Measurements from ENCODE around the gene LDB1. TPM values are rescaled to one million over a fixed set of nuclear protein-coding genes. Genes with fewer than 3 reads are reported as not detected.

LDB1 gene
- total and polyA plus RNA-seq, 4 donors: 2.4 to 51.9 (median 10.3) TPM

- peak overlapping the region in 1 of 2 donors; percentile 80 for H3K9ac ChIP-seq (ENCODE audit: low read depth in 1 of 2, low read length in 2 of 2)
- H3K36me3 ChIP-seq (ENCODE audit: control insufficient read depth in 4 of 4, insufficient read depth in 3 of 4, low read depth in 1 of 4, low read length in 3 of 4): peaks cover 0 to 2% (median 0%) of the 10 kb centered on the region in 4 donors
- 86% methylated on average over 16 of the region's 16 CpGs for WGBS
- peak overlapping the region; percentile 79 to 97 (median 89) for H3K4me3 ChIP-seq (ENCODE audit: low read depth in 1 of 3, low read length in 3 of 3)
- no peak for DNase-seq (ENCODE audit: low spot score)
- no peak overlapping the region for H3K27ac ChIP-seq (ENCODE audit: low read depth in 1 of 2, low read length in 2 of 2)
- no peak for TF ChIP-seq REST (IDR thresholded peaks at IDR 0.05)
- TF ChIP-seq EGR1 (IDR thresholded peaks at IDR 0.05; ENCODE audit: low read depth in 2 of 2): no peak
- no peak for TF ChIP-seq RXRA (IDR thresholded peaks at IDR 0.05)
- no peak for TF ChIP-seq HNF4A (conservative IDR thresholded peaks at IDR 0.05)
- no peaks in the 10 kb centered on the region for H3K9me3 ChIP-seq (ENCODE audit: control insufficient read depth in 4 of 4, low read length in 3 of 4)
- H3K27me3 ChIP-seq (ENCODE audit: control insufficient read depth in 4 of 4, insufficient read depth in 4 of 4, low read length in 3 of 4): no peaks in the 10 kb centered on the region
- H3K4me1 ChIP-seq (ENCODE audit: control insufficient read depth in 4 of 4, insufficient read depth in 4 of 4, low read length in 3 of 4): peaks cover 11 to 22% (median 15%) of the 10 kb centered on the region in 4 donors
These were observed 53.6 kb downstream of the LDB1 start for GRCh38 chr10:102066399-102067088.

GRCh38 chr10:102065561-102066398, 54.4 kb downstream of the LDB1 start:
- WGBS: 7% methylated on average over 63 of the region's 63 CpGs
- no peak for TF ChIP-seq MAX (IDR thresholded peaks at IDR 0.05)
- TF ChIP-seq GABPA (IDR thresholded peaks at IDR 0.05 in 1 of 2, conservative IDR thresholded peaks at IDR 0.05 in 1 of 2): no peak

GRCh38 chr10:102064868-102065560, 55.2 kb downstream of the LDB1 start, which contains the start of gene HPS6:
HPS6 (plus strand) TSS chr10:102065349; CDS start chr10:102065475, 126 bp downstream.
- Histone ChIP-seq H3K27me3 (ENCODE audit: control insufficient read depth in 4 of 4, insufficient read depth in 4 of 4, low read length in 3 of 4) (no peaks in the 10 kb centered on the region), H3K9me3 (ENCODE audit: control insufficient read depth in 4 of 4, low read length in 3 of 4) (no peaks in the 10 kb centered on the region), H3K4me1 (ENCODE audit: control insufficient read depth in 4 of 4, insufficient read depth in 4 of 4, low read length in 3 of 4) (peaks cover 11 to 22% (median 15%) of the 10 kb centered on the region in 4 donors), H3K4me3 (ENCODE audit: low read depth in 1 of 3, low read length in 3 of 3) (peak within 1 kb of the TSS; percentile 79 to 97 (median 89)), H3K36me3 (ENCODE audit: control insufficient read depth in 4 of 4, insufficient read depth in 3 of 4, low read depth in 1 of 4, low read length in 3 of 4) (peaks cover 0 to 2% (median 0%) of the 10 kb centered on the region in 4 donors), H3K9ac (ENCODE audit: low read depth in 1 of 2, low read length in 2 of 2) (peak within 1 kb of the TSS in 1 of 2 donors; percentile 80), H3K27ac (ENCODE audit: low read depth in 1 of 2, low read length in 2 of 2) (peak within 1 kb of the TSS; percentile 65 to 80)
- peak; percentile 88 for DNase-seq (ENCODE audit: low spot score)
- WGBS: 3% methylated on average over 61 of the region's 61 CpGs
- TF ChIP-seq CTCF (IDR thresholded peaks at IDR 0.05; ENCODE audit: low read depth, low read length, missing input control) (no peak), FOXA2 (IDR thresholded peaks at IDR 0.05) (no peak), MAX (IDR thresholded peaks at IDR 0.05) (peak; percentile 31), SP1 (IDR thresholded peaks at IDR 0.05) (peak; percentile 7), GABPA (IDR thresholded peaks at IDR 0.05 in 1 of 2, conservative IDR thresholded peaks at IDR 0.05 in 1 of 2) (peak in 1 of 2 donors; percentile 73), YY1 (IDR thresholded peaks at IDR 0.05) (peak; percentile 52), HNF4G (IDR thresholded peaks at IDR 0.05) (no peak), REST (IDR thresholded peaks at IDR 0.05) (peak; percentile 65), RAD21 (IDR thresholded peaks at IDR 0.05) (peak in 1 of 2 donors; percentile 6), HNF4A (conservative IDR thresholded peaks at IDR 0.05) (no peak), JUND (IDR thresholded peaks at IDR 0.05) (no peak), EGR1 (IDR thresholded peaks at IDR 0.05; ENCODE audit: low read depth in 2 of 2) (no peak)

More at GRCh38 chr10:102065561-102066398, 54.4 kb downstream of the LDB1 start:
- peak; percentile 47 for DNase-seq (ENCODE audit: low spot score)
- Histone ChIP-seq H3K9ac (ENCODE audit: low read depth in 1 of 2, low read length in 2 of 2) (peak overlapping the region in 1 of 2 donors; percentile 80), H3K27ac (ENCODE audit: low read depth in 1 of 2, low read length in 2 of 2) (peak overlapping the region; percentile 65 to 80), H3K27me3 (ENCODE audit: control insufficient read depth in 4 of 4, insufficient read depth in 4 of 4, low read length in 3 of 4) (no peaks in the 10 kb centered on the region), H3K36me3 (ENCODE audit: control insufficient read depth in 4 of 4, insufficient read depth in 3 of 4, low read depth in 1 of 4, low read length in 3 of 4) (peaks cover 0 to 2% (median 0%) of the 10 kb centered on the region in 4 donors), H3K4me1 (ENCODE audit: control insufficient read depth in 4 of 4, insufficient read depth in 4 of 4, low read length in 3 of 4) (peaks cover 11 to 22% (median 15%) of the 10 kb centered on the region in 4 donors), H3K4me3 (ENCODE audit: low read depth in 1 of 3, low read length in 3 of 3) (peak overlapping the region; percentile 79 to 97 (median 89)), H3K9me3 (ENCODE audit: control insufficient read depth in 4 of 4, low read length in 3 of 4) (no peaks in the 10 kb centered on the region)

All from liver (tissue), 9 donors.